NT2/D1 (cell line): Measurements from ENCODE around the gene TMEM238.

Source experiments
- SUZ12 ChIP-seq: IDR thresholded peaks from 2 replicates; pipeline ENCODE4 v1.6.1; 2011; ENCODE audit not compliant: insufficient read length, insufficient read depth; ENCODE audit errors: extremely low read depth
- YY1 ChIP-seq: IDR thresholded peaks from 2 replicates; pipeline ENCODE4 v1.6.1; 2011; ENCODE audit not compliant: insufficient read length, insufficient read depth
- ZNF274 ChIP-seq: IDR thresholded peaks from 2 replicates; pipeline ENCODE4 v1.6.1; 2011; ENCODE audit warnings: mild to moderate bottlenecking, low read depth, low read length

DNA sequence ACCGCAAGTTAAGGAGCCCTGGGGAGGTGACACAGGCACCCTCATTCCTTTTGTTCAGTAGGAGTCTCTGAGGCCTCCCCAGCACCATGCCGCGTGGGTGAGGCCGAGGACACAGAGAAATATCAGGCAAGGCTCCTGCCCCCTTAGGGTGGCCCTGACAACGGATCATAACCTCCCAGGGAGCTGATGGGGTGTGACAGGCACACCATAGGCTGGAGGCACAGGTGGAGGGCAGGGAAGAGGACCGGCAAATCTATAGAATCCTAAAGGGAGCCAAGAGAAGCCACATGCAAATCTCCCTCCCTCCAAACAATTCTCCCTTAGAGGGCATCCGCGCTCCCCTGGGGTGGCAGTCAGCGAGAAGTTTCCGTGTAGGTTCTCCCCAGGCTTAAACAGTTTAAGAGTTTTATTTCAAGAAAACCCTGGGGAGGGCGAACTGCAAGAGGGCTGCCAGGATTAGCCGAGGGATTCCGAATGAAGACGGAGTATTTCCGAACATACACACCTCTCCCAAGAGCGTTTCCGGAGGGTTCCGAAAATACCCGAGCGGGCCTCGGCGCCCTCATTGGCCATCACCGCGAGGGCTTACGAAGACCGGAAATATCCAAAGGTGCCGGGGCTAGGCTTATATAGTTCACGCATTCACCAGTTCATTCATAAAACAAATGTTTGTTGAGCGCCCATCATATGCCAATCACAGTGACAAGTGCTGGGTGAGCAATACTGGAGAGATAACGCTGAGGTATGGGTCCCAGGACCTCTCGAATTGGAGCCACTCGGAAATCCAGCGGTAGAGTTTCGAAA, 1.0 kb upstream of the TMEM238 start:
- TF ChIP-seq ZNF274 (no peak), YY1 (no peak), SUZ12 (no peak)
